GM21526 (cell line): ENCODE results near the gene KATNB1.
"Not testable (repeated sequence)": the region's sequence is repeated elsewhere in the genome, so short reads cannot be mapped to it uniquely, and the experiment has no call there.

Experiments
- ATAC-seq: cut with Tn5 transposase; IDR thresholded peaks from one replicate; pipeline ENCODE4 v1.9.1; 2021; ENCODE audit warnings: moderate library complexity; ENCODE audit not compliant: unreplicated experiment, low FRiP score

Gene KATNB1

DNA sequence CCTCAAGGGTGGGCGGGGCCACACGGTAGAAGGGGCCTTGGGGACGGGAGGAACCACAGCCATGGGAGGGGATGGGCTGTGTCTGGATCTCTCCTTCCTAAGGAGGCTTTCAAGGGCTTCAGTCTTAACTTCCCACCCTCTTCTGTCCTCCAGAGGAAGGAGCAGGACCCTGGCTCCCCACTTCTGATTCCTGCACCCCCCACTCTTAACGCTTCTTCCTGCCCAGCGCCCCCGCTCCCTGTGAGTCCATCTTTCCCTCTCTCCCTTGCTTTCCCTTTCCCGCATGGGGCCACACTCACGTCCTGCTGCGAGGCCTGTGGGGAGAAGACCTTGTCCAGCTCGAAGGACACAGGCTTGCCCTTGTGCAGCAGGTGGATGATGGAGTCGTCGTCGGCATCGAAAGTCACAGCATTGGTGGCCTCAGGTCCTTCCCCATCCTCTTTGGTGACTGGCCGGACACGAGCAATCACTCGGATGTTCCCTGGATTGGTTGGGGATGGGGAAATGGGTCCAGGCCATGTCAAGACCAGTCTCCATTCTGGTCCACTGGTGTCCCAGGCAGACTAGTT is 29.7 kb downstream of the KATNB1 start:
- ATAC-seq: no peak

- ATAC-seq: no peak
Observed at GRCh38 chr16:57766714-57767348, 31.3 kb downstream of the KATNB1 start.

DNA sequence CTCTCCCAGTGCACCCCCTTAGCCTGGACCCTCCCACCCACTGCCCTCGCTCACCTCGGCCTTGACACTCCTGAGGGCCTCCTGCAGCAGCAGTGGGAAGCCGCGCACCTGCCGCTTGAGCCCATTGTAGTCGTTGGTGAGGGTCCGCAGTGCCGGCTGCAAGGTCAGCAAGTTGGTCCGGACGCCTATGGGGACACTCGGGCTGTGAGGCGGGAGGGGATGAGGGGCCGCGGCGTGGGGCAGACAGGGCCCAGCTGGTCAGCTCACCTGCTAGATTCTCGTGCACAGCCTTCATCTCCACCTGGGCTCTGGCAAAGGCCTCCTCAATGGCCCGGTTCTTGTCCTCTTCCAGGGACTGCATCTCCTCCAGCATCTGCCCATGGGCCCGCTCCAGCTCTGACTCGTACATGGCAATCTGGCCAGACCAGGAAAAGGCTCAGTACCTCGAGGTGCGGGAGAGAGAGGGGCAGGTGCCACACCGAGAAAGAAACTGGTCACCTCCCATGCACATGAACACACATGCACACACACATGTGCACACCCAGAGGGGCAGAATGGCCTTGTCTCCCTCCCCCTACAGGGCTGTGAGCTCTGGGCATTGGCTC is 34.1 kb downstream of the KATNB1 start:
- ATAC-seq: no peak

DNA sequence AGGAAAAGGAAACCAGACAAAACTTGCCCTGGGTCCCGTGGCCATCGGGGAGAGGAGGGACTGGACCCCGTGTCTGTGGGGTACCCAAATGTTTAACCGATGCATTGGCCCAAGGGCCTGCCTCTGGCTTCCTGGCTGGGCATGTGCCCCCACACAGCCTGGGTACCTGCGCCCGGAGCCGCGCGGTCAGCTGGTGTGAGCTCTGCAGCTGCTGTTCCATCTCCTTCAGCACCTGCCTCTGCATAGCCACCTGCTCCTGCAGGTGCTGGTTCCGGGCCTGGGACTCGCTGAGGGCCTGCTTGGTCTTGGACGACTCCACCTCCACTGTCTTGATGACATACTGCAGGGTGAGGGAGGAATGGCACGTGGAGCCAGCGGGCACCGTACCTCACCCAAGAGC is 34.8 kb downstream of the KATNB1 start:
- no peak for ATAC-seq

GRCh38 chr16:57771141-57771785 is 35.7 kb downstream of the KATNB1 start:
- no peak for ATAC-seq

DNA sequence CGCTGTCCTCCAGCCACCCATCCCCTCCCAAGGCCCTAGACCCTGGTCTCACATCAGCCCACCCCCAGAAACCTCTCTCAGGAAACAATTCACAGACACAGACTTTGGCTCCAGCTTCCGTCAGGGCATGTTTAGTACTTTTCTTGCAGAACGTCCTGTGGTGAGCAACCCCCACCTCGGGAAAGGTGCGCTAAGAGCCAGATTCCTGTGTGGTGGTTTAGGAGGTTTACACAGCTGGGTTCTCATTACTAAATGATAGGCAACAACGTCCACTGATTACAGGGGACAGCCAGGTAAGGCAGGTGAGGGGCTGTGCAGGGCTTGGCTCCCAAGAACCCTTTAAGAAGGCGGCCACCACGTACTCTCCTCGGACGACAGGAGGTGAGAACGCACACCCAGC is 37.4 kb downstream of the KATNB1 start:
- ATAC-seq: no peak

DNA sequence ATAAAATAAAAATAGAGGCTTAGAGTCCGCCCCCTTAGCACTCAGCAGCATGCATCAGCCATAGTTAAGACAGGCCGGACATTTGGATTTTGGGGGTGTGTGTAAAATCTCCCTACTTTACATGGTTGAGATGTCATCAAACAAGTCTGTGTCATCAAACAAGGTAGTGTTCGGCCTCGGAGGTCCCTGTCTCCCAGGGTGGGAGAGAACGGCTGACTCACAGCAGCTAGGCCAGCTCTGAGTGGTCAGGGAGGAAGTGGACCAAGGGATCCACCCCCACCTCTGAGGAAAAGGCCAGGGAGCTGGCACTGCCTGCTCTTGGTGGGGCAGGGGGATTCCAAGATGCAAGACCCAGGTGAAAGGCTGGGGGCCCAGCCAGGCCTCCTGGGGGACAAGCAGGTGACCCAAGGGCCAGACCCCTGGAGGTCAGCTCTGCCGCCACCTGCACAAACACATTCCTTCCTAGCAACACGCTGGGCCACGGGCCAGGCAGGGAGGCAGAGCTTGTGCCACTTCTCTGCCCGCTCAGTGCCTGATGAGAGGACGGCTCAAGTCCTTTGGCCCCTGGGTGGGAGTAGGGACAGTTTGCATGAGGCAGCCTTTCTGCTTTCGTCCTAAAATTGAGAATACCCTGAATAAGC is 38.2 kb downstream of the KATNB1 start:
- no peak for ATAC-seq

DNA sequence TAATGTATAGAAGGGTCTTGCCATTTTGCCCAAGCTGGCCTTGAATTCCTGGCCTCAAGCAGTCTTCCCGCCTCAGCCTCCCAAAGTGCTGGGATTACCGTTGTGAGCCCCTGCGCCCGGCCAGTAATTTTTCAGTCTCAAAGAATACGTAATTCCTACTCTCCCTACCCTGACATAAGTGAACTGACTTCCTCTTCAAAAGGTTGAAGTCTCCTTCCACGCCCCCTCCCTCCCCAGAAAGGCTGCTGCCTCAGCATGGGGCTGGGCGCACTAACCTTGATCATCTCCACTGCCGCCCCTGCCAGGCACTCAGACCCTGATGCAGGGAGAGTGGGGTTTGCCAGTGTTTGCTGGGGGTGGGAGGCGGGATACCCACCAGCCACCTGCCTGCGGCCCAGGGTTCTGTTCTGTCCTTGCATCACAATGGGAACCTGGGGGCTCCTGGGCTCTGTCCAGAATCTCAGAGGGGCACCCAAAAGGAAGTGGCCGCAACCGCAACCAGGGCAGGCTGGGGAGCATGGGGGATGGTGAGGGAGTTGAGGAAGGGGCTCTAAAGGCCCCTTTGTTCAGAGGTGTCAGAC is 39.2 kb downstream of the KATNB1 start:
- no peak for ATAC-seq

- no peak for ATAC-seq
Observed at GRCh38 chr16:57775661-57776469, 40.3 kb downstream of the KATNB1 start.

DNA sequence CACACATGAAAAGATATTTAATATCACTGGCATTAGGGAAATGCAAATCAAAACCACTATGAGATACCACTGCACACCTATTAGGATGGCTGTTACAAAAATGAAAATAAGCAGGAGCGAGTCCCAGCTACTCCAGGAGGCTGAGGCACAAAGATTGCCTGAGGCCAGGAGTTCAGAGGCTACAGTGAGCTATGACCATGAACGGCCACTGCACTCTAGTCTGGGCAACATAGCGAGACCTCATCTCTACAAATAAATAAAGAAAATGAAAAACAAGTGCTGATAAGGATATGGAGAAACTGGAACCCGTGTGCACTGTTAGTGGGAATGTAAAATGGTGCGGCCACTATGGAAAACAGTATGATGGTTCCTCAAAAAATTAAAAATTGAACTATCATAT is 43.1 kb downstream of the KATNB1 start:
- no peak for ATAC-seq

DNA sequence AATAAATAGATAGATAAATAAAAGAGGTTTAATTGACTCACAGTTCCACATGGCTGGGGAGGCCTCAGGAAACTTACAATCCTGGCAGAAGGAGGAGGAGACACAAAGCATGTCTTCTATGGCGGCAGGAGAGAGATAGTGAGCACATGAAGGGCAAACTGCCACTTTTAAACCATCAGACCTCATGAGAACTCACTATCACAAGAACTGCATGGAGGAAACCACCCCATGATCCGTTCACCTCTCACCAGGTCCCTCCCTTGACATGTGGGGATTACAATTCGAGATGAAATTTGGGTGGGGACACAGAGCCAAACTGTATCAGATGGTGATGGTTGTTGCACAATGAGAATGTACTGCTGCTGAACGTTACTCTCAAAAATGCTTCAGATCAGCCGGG is 44.3 kb downstream of the KATNB1 start:
- not testable (repeated sequence) for ATAC-seq

GRCh38 chr16:57781349-57781740 is 45.8 kb downstream of the KATNB1 start:
- ATAC-seq: no peak

GRCh38 chr16:57781741-57782606 is 46.4 kb downstream of the KATNB1 start:
- ATAC-seq: no peak

DNA sequence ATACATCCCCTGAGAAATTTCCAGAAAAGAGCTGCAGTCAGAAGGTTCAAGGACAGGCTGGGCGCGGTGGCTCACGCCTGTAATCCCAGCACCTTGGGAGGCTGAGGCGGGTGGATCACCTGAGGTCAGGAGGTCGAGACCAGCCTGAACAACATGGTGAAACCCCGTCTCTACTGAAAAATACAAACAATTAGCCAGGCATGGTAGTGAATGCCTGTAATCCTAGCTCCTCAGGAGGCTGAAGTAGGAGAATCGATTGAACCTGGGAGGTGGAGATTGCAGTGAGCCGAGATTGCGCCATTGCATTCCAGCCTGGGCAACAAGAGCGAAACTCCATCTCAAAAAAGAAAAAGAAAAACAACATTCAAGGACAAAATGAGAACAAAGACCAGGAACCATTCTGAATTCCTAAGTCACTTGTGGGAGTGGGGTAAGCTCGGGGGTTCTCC is 47.1 kb downstream of the KATNB1 start:
- ATAC-seq: not testable (repeated sequence)

DNA sequence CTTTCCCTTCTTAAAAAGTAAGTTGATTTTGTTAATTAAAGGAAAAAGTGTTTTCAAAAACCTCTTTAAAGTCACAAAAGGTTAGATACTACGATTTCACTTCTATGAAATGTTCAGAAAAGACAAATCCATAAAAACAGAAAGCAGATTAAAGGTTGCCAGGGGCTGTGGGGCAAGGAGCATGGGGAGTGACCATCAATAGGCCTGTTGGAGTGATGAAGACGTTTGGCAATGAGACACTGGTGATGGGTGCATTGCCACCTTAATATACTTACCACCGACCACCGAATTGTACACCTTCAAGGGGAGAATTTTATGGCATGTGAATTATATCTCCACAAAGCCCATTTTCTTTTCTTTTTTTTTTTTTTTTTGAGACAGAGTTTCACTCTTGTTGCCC is 47.5 kb downstream of the KATNB1 start:
- ATAC-seq: no peak

GRCh38 chr16:57783883-57784282 is 48.3 kb downstream of the KATNB1 start:
- ATAC-seq: no peak

GRCh38 chr16:57784334-57784733 is 48.8 kb downstream of the KATNB1 start:
- no peak for ATAC-seq

GRCh38 chr16:57785385-57785784 is 49.8 kb downstream of the KATNB1 start:
- ATAC-seq: no peak

DNA sequence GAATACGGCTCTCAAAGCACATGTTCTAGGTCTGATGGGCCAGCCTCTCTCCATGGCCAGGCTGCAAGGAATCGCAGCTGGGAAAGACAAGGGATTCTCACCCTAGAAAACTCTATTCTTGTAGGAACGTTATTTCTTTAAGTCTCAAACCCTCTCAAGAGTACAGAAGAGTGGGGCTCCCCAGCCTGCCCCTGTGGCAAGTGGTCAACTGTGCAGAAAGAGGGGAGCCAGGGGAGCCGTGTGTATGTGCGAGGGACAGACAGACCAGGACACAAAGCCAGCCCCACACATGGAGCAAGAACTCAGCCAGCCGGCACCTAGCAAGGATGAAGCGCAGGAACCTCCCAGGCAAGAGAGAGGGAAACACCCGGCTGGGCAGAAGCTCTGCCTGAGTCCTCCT is 50.4 kb downstream of the KATNB1 start:
- ATAC-seq: no peak
